DMS114 treated with DMSO at 0.1 percent for 48 hours (cell line): ENCODE data around the gene EIF4G3.

Experiments used
- DNase-seq: peaks from one replicate; lab custom pipeline; 2025; ENCODE audit not compliant: unreplicated experiment; lab: John Stamatoyannopoulos, UW

The EIF4G3 gene

GRCh38 chr1:20786253-20787028, 390.3 kb downstream of the EIF4G3 start:
- peak; percentile 92 for DNase-seq

- DNase-seq = no peak
Observed at GRCh38 chr1:20785907-20786252, 390.8 kb downstream of the EIF4G3 start.

- DNase-seq = no peak
Observed at GRCh38 chr1:20775700-20776099, 401.0 kb downstream of the EIF4G3 start.

GRCh38 chr1:20771780-20772179, 404.9 kb downstream of the EIF4G3 start:
- DNase-seq = no peak

- DNase-seq = no peak
Observed at GRCh38 chr1:20770314-20771087, 406.2 kb downstream of the EIF4G3 start.

- DNase-seq = no peak
Observed at GRCh38 chr1:20767271-20767670, 409.4 kb downstream of the EIF4G3 start.

GRCh38 chr1:20763417-20763816, 413.3 kb downstream of the EIF4G3 start:
- DNase-seq = no peak

- DNase-seq = no peak
Observed at GRCh38 chr1:20760322-20760721, 416.4 kb downstream of the EIF4G3 start.
